ENCODE results near the gene ASCC1.

GRCh38 chr10:72085864-72086465, 130.1 kb downstream of the ASCC1 start:
- TF ChIP-seq POLR2A (IDR thresholded peaks at IDR 0.05), result no peak
- no peak for TF ChIP-seq CTCF (IDR thresholded peaks at IDR 0.05)
